NK-92 (cell line): ENCODE data around the gene EMILIN3.

Experiments
- DNase-seq: peaks from one replicate; lab custom pipeline; 2025; ENCODE audit not compliant: unreplicated experiment; lab: John Stamatoyannopoulos, UW

The EMILIN3 gene, protein sequence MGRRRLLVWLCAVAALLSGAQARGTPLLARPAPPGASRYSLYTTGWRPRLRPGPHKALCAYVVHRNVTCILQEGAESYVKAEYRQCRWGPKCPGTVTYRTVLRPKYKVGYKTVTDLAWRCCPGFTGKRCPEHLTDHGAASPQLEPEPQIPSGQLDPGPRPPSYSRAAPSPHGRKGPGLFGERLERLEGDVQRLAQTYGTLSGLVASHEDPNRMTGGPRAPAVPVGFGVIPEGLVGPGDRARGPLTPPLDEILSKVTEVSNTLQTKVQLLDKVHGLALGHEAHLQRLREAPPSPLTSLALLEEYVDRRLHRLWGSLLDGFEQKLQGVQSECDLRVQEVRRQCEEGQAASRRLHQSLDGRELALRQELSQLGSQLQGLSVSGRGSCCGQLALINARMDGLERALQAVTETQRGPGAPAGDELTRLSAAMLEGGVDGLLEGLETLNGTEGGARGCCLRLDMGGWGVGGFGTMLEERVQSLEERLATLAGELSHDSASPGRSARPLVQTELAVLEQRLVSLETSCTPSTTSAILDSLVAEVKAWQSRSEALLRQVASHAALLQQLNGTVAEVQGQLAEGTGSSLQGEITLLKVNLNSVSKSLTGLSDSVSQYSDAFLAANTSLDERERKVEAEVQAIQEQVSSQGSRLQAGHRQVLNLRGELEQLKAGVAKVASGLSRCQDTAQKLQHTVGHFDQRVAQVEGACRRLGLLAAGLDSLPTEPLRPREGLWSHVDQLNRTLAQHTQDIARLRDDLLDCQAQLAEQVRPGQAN

DNA sequence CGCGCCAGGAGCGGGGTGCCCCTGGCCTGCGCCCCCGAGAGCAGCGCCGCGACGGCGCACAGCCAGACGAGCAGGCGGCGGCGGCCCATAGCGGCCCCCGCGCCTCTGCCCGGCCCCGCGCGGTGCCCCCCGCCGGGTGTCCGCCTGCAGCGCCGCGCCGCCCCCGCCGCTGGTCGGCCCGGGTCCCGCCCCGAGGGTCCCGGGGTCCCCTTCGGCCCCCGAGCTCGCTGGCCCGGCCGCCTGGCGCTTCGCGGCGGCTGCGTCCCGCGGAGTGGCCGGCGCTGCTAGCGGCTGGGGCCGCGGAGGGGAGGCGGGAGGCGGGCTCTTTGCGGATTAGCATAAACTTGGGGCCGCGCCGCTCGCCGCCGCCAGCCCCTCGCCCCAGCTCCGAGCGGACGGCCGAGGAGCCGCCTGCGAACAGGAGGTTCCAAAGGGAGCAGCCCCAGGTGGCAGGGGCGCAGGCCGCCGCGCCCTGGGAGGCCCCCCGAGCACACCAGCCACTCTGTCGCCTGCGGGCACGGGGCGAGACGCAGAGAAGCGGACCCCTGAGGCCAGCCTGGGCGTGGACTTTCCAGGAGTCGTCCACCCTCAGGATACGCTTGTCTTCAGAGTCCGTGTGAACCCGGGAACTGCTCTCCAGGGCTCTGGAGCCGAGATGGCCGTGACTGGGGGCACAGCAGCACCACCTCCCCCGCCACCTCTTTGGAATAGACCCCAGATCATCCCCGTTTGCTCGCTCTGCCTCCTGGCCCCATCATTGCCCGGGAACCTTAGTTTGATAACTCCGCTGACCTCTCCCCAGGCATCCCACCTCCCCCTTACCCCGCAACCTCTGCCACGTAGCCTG is at the start of gene EMILIN3:
EMILIN3 (minus strand) TSS at position 273 of the 847 bp plus-strand sequence; CDS start at position 89, 184 bp downstream.
- no peak for DNase-seq

DNA sequence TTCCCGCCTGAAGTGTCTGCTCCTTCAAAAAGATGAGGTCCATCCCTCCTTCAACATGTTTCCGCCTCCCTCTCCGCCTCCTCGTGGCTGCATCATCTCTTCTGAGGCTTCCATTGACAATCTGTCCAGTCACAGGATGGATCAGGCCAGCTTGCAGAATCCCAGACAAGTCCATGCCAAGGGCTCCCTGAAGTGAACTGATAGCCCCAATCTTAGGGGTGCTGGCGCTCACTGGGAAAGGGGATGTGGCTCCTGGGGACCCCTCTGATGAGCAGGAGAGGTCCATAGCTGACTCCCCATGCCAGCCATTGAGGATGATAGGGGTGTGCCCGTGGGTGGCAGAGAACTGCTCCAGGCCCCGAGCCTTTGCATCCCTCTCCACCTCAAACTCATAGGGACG is 48.6 kb upstream of the EMILIN3 start:
- no peak for DNase-seq

- no peak for DNase-seq
Observed at GRCh38 chr20:41413169-41413568, 46.6 kb upstream of the EMILIN3 start.

DNA sequence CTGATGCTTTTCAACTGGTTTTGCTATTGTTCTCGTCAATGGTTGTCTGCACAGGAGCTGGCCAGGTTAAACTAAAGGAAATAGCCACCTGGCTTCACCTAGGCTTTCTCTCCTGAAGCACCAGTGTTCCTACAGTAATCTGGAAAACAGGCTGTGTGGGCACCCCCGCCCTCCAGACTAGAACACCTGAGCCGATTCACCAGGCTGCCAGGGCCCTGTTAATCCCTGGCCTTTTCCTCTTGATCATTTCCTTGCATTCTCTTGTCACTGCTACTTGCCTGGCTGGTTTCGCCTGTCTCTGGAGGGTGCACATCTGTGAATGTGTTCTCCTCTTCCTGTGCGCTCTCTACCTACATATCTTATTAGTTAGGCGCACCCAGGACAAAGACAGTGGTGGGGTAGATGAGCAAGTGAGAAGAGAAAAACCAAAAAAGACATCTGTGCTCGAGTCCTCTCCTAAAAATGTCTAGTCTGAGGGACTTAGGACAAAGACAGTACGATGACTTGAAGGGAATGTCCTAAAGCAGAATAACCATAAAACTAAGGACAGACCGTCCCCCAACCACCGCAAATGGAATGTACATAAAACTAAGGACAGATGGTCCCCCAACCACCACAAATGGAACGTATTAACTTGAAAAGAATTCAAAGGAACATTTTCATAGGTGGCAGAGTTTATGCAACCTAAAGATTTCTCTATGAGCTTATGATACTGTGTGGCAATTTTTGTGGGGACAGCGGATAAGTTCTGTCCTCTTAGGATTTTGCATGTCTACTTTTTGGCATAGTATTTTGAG is 45.9 kb upstream of the EMILIN3 start:
- DNase-seq: no peak

- DNase-seq: no peak
Observed at GRCh38 chr20:41411391-41411847, 44.8 kb upstream of the EMILIN3 start.

- DNase-seq: no peak
Observed at GRCh38 chr20:41408986-41409385, 42.4 kb upstream of the EMILIN3 start.

DNA sequence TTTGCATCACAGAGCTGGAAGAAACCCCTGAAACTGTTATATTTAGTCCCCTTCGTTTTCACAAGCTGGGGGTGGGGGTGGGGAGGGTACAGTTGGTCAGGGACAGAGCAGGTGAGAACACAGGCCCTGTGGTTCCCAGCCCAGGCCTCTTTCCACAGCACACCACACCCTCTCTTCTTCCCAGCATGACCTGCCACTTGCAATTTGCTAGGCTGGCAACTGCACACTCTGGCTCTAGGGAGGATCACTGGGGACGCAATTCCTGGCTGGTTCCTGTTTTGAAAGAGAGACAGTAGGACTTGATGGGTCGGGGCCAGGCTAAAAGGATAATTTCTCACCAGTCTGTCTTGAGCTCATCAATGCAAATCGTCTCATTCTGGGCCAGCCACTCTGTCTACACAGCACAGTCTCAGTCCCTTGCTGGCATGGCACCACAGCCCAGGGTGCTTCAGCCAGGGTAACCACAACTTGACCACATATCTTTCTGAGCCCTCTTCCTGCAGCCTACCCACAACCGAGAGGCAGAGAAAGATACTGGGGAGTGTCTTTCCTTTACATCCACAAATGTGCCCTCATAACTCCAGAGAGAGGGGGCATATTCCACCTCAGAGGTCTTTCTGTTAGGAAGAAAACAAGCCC is 41.7 kb upstream of the EMILIN3 start:
- no peak for DNase-seq

GRCh38 chr20:41407607-41408006 is 41.0 kb upstream of the EMILIN3 start:
- no peak for DNase-seq

DNA sequence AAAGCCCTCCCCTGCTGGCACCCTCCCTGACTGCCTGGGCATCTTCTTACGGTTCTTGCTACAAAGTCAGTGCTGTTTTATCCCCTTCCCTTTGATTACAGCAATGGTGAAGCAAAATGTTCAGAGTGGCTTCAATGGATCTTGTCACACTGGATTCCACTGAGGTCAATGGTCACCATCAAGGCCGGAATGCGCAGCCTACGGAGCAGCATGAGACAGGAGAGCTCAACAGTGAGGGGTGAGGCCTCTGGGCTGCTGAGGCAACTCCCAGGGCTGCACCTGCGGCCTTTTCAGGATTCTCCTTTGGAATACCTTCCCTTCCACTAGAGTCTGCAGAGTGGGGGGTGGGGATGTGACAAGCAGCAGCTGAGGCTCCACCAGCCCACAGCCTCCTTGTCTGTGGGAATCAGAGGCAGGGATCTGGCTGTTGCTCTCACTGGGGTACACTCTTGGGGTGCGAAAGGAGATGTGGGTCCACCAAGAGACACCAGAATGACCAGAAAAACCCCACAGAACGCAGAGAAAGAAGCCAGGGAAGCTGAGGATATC is 40.4 kb upstream of the EMILIN3 start:
- DNase-seq: no peak

- DNase-seq: no peak
Observed at GRCh38 chr20:41406353-41406752, 39.7 kb upstream of the EMILIN3 start.

- no peak for DNase-seq
Observed at GRCh38 chr20:41405436-41405835, 38.8 kb upstream of the EMILIN3 start.

GRCh38 chr20:41403604-41404003 is 37.0 kb upstream of the EMILIN3 start:
- DNase-seq: no peak

DNA sequence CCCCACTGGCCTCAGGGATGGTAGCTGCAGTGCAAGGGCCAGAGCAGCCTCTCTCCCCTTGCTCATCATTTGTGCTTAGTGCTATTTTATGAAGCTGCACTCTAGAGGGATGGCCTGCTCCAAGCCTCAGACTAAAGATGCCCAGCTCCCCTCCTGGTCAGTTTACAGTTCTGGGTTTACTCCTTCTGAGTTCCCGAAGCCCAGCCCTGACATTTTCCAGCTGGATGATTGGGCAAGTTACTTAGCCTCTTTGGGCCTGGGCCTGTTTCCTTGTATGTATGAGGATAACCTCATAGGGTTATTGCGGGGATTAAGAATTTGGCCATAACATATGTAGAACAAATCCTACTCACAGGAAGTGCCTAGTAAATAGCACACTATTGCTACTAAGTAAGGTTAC is 31.8 kb upstream of the EMILIN3 start:
- DNase-seq: no peak

GRCh38 chr20:41395667-41396664 is 29.3 kb upstream of the EMILIN3 start:
- DNase-seq: no peak

- no peak for DNase-seq
Observed at GRCh38 chr20:41394931-41395666, 28.5 kb upstream of the EMILIN3 start.

DNA sequence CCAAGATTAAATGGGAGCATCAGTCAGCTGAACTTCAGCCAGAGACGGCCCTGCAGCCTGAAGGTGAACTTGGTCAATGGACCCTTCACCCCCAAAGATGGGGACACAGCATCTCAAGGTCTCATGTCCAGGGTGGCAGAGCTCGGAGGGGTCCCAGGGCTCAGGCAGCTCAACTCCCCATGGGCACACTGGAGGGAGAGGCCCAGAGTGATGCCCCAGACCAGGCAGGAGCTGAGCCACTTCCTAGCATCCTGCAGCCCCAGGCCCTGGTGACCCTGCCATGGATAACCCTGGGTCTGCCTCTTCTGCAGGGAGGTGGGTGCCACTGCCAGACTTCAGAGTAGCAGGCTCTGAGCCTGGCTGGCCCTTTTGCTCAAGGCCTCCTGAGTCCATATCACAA is 27.5 kb upstream of the EMILIN3 start:
- DNase-seq: no peak

GRCh38 chr20:41393705-41394066 is 27.1 kb upstream of the EMILIN3 start:
- no peak for DNase-seq
